Upper lobe of left lung (tissue), 4 donors: ENCODE data around the gene WDFY3.

Source experiments
- CTCF ChIP-seq, 6 experiments: fragments of 450-650 bp in 4 of 6; fragments of 200-600 bp in 2 of 6; sonication (generic) in 2 of 6; IDR thresholded peaks; one replicate each; pipeline ENCODE4 v1.5.1; 2016 to 2019; ENCODE audit warnings: antibody characterized with exemption in 6 of 6
- EP300 ChIP-seq, 4 donors: sonication (generic); formaldehyde crosslinking; IDR thresholded peaks; one replicate each; pipeline ENCODE4 v1.5.1; 2017; ENCODE audit warnings: antibody characterized with exemption in 4 of 4, control low read depth in 2 of 4
- POLR2A ChIP-seq, 4 donors: fragments of 450-650 bp; IDR thresholded peaks; one replicate each; pipeline ENCODE4 v1.5.1; 2016 to 2017; ENCODE audit warnings: antibody characterized with exemption in 4 of 4, mild to moderate bottlenecking in 2 of 4
- POLR2AphosphoS5 ChIP-seq, 2 donors: sonication (generic); formaldehyde crosslinking; IDR thresholded peaks; one replicate each; pipeline ENCODE4 v1.5.1; 2017; ENCODE audit warnings: antibody characterized with exemption in 2 of 2

GRCh38 chr4:84938316-84938715 lies 28.2 kb downstream of the WDFY3 start:
- no peak for TF ChIP-seq CTCF (IDR thresholded peaks at IDR 0.05)
- TF ChIP-seq POLR2A (IDR thresholded peaks at IDR 0.05) = no peak
- no peak for TF ChIP-seq POLR2AphosphoS5 (IDR thresholded peaks at IDR 0.05)
- TF ChIP-seq EP300 (IDR thresholded peaks at IDR 0.05) = no peak
